ENCODE data around the gene UBAP2L.

- TF ChIP-seq EZH2 (IDR thresholded peaks at IDR 0.05; ENCODE audit: insufficient read depth, poor library complexity, severe bottlenecking) (no peak), EZH2phosphoT487 (IDR thresholded peaks at IDR 0.05; ENCODE audit: insufficient read depth, low read depth) (no peak)
Measured at GRCh38 chr1:154253671-154254070, 32.9 kb downstream of the UBAP2L start.
